ENCODE data around the gene STXBP5. TPM values are rescaled to one million over a fixed set of nuclear protein-coding genes. Genes with fewer than 3 reads are reported as not detected.
"Not testable (repeated sequence)": the region's sequence is repeated elsewhere in the genome, so short reads cannot be mapped to it uniquely, and the experiment has no call there.

Gene STXBP5
- total RNA-seq, 1 donor from 2014 or later = 16.8 TPM

DNA sequence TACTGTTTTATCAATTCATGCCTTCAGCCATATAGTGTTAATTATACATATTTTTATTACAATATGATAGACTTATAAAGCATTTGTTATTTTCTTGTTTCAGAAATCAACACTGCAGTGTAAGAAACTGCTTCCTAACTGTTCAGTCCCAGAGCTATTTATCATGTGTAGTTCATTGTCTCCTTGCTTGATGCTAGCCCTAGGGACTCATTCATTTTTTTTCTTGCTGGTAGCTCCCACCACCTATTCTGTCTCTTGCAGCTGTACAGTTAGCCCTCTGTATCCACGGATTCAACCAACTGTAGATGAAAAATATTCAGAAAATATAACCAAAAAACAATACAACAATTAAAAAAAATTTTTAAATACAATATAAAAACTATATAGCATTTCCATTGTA lies 121.3 kb downstream of the STXBP5 start:
- intact Hi-C loops (cut with micrococcal nuclease) = no loop called here
- DNase-seq (no peak), ATAC-seq (no peak)

DNA sequence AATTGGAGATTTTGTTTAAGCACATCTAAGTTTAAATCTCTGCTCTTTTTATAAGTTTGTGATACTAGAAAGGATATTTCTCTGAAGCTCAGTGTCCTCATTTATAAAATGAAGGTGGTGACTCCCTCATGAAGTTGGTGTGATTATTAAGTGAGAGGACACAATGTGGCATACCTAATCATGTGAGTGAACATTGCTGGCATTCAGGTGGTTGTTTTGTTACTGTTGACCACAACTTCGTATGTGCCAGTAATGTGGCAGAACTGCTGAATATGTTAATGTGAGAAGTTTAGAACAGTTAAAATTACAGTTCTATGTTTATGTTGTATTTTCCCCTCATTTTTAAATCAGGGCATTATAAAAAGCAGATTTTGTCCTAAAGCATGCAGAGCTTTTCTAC lies 127.2 kb downstream of the STXBP5 start:
- DNase-seq = no peak
- intact Hi-C loops (cut with micrococcal nuclease) = no loop called here
- no peak for ATAC-seq

DNA sequence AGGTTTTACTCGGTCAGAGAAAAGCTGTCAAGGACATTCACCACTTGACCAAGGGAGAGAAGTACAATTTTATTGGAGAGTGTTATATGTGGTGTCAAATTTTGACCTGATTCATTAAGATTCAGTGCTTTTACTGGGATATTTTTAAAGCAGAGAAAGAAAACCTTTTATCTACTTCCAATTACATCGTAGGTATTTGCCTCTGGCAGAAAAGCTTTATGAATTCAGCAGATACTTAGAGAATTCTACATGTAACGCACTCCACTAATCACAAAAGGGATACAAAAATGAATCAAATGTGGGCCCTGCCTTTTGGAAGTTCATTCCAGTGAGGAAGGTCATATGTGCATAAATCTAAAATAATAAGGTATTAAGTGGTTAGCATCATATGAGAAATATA lies 133.7 kb downstream of the STXBP5 start:
- ATAC-seq = no peak
- no peak for DNase-seq
- intact Hi-C loops (cut with micrococcal nuclease) = no loop called here

DNA sequence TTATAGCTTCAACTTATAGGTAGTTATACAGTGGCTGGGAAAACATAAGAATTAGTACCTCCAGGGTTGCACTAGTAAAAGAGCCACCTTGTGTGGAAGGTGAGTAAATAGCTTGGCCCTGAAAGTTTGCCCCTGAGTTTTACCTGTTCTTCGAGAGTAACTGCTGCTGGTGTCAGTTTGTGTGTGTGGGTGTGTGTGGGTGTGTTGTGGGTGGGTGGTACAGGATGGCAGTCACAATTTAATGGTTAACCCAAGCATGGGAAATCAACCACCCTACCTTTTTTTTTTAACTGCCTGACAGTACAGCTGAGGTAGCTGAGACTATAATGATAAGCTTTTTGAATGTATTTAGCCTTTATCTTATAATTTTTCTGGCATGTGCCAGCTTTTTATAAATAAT lies 137.3 kb downstream of the STXBP5 start:
- DNase-seq = no peak
- intact Hi-C loops (cut with micrococcal nuclease) = no loop called here

DNA sequence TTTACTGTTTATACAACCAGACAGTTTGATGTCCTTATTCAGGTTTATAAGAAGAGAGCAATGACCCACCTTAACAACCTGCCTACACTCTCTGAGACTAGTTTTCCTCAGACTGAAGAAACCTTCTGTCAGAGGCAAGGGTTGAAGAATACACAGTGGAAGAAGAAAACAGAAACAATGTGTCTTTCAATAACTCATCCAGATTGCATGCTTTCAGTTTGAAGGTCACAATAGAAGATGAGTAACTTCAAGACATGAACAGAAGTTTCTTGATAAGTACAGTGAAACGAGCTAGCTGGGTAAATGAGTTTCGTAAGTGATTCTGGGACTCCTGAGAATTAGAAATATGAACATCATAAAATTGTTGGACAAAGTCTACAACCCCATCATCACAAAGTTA lies 141.7 kb downstream of the STXBP5 start:
- DNase-seq = no peak
- no peak for ATAC-seq
- intact Hi-C loops (cut with micrococcal nuclease) = no loop called here

More for the DNA sequence above, 137.3 kb downstream of the STXBP5 start:
- ATAC-seq = no peak

DNA sequence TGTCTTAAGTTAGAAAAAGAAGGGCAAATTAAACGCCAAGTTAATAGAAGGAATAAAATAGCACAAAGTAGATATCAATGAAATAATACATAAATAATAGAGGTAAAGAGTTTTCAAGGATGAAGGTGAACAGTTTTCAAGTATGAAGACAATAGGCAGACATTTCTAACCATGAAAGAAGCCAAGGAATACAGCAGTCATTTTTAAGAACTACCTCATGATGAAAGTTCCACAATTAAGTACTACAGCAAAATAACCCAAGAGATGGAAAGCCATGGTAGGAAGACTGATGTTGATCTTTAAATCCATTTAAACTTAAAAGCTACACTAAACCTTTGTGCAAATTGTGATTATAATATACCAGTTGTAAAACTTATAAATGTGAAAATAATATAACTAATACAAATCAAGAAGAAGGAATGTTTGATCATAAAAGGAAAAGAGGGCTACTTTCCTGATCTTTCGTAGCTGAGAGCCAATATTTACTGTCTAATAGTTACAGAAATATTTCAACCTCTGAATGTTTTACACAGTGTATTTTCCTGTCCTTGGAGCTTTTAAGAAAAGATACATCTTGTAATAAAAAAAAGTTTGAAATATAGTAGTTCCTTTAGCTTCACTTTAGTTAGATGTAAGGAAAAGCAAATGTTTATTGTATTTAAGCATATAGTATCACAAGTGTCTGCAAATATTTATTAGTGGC lies 143.1 kb downstream of the STXBP5 start:
- DNase-seq (no peak), ATAC-seq (no peak)
- intact Hi-C loops (cut with micrococcal nuclease) = no loop called here

DNA sequence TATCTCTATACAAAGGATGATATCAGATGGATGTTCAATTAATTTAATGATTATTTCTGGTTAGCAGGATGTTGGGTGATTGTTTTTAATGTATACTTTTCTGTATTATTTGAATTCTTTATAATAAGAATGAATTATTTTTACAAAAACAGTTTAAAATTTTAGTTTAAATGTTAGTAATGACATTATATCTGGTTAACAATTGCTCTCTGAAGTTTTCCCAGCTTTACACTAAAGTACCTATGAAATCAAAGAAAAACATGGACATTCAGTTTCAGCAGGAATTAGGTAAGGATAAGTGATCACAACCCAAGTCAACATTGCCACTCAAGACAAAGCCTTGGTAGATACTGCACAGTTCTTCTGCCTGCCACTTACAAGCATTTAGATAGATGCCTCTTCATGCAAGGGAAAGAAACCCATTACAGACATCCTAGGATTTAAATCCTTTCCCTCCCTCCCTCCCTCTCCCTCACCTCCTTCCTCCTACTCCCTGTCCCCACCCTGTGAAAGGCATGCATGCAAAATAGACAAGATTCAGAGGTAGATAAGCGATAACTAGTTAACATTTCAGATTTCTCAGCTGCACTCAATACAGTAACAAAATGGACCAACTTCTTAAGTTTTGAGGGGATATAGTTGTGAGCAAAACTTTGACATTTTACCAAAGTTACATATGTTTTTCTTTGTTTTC lies 143.8 kb downstream of the STXBP5 start:
- ATAC-seq (no peak), DNase-seq (no peak)
- intact Hi-C loops (cut with micrococcal nuclease) = no loop called here

DNA sequence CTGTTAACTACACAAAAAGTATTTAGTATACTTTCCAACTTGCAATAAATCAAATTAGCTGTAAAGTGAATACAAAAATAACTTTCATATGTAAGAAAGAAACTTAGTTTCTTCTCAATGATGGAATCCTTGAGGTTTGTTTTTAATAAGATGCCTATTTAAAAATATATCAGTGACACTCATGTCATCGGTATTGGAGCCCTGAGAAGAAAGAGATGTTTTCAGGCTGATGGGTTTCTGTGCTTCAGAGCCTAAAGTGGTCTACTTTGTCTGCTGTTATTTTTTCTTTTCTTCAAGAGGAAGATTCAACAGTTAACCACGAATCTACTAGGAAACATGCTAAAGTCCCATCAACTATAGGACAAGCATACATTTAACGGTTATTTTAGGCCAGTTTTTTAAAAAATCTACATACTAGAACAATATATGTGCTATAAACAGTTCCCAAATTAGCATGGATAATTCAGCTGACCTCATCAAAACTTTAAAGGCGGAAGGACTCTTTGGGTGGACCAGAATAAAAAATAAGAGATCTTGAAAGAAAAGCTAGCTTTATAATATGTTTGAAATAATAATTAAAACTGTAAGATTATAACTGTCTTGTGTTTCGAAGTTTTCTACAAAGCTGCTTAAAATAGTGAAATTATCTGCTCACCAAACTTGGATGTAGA lies 157.2 kb downstream of the STXBP5 start:
- intact Hi-C loops (cut with micrococcal nuclease) = no loop called here
- ATAC-seq (no peak), DNase-seq (no peak)

DNA sequence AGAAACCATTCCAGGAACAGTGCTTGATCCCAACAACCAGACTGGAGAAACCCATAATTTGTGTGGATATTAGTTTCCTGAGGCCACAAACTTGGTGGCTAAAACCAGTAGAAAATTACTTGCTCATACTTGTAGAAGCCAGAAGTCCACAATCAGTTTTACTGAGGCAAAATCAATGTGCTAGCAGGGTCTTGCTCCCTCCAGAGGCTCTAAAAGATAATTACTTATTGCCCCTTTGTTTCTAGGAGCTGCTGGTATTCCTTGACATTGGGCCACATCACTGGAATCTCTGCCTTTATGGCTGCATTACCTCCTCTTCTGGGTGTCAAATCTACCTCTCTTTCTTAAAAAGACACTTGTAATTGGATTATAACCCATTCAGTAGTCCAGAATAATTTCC lies 162.1 kb downstream of the STXBP5 start:
- ATAC-seq = no peak
- intact Hi-C loops (cut with micrococcal nuclease) = no loop called here
- no peak for DNase-seq

DNA sequence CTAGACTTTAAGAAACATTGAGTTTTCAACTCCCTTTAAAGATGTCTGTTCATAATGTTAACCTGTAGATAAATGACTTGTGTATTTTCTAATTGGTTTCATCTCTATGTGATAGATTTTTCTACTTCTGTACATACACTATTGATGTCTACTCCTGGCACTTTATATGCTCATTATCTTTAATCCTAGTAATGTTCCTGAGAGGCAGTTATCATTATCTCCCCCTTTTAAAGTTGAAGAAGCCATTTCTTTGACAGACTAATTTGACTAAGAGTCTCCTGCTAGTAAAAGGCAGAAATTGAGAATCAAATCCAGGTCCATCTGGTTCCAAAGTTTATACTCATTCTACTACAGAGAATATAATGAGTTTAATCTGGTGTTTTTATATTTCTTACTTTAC lies 167.1 kb downstream of the STXBP5 start:
- DNase-seq (no peak), ATAC-seq (no peak)
- intact Hi-C loops (cut with micrococcal nuclease) = no loop called here

DNA sequence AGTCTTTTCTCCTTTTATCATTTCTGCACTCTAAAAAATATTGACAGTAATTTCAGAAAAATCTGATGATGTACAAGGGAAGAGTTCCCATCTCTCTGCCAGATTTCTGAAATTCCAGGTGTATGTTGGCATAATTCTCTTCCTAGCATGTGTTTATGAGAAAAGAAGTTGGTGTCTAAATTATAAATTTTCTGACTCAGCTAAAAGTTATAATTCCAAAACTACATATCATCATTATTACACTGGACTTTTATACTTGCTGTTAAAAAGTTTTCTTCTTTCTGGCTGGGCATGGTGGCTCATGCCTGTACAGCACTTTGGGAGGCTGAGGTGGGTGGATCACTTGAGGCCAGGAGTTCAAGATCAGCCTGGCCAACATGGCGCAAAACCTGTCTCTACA lies 168.6 kb downstream of the STXBP5 start:
- intact Hi-C loops (cut with micrococcal nuclease) = no loop called here
- no peak for DNase-seq
- ATAC-seq = no peak

DNA sequence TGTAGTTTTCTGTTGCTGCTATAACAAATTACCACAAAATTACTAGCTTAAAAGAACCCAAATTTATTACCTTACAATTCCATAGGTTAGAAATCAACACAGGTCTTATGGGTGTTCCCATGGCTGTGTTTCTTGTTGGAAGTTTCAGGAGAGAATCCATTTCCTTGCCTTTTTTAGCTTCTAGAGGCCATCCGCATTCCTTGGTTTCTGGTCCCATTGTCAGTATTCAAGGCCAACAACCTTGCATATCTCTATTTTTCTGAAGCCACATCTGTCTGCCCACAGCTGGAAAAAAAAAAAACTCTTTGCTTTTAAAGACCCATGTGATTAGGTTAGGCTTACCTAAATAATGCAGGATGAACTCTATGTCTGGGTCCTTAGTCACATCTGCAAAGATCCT lies 174.6 kb downstream of the STXBP5 start:
- ATAC-seq (no peak), DNase-seq (no peak)
- intact Hi-C loops (cut with micrococcal nuclease) = no loop called here

DNA sequence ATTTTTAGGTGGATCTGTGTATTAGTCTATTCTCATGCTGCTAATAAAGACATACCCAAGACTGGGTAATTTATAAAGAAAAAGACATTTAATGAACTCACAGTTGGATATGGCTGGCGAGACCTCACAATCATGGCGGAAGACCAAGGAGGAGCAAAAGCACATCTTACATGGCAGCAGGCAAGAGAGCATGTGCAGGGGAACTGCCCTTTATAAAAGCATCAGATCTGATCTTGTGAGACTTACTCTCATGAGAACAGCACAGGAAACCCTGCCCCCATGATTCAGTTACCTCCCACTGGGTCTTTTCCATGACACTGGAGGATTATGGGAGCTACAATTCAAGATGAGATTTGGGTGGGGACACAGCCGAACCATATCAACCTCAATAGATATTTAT lies 176.6 kb downstream of the STXBP5 start:
- intact Hi-C loops (cut with micrococcal nuclease); DNase-seq; ATAC-seq: not testable (repeated sequence)

DNA sequence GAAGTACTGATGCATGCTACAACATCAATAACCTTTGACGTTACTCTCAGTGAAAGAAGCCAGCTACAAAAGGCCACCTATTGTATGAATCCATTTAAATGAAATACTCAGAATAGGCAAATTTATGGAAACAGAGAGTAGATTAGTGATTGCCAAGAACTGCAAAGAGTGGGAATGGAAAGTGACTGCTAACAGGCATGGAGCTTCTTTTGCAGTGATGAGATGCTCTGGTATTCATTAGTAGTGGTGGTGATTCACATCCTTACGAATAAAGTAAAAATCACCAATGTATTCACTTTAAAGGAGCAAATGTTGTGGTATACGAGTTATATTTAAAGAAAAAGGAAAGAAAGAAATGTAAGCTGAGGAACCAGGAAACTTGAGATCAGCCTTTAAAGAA lies 177.5 kb downstream of the STXBP5 start:
- intact Hi-C loops (cut with micrococcal nuclease) = no loop called here
- ATAC-seq (no peak), DNase-seq (no peak)

DNA sequence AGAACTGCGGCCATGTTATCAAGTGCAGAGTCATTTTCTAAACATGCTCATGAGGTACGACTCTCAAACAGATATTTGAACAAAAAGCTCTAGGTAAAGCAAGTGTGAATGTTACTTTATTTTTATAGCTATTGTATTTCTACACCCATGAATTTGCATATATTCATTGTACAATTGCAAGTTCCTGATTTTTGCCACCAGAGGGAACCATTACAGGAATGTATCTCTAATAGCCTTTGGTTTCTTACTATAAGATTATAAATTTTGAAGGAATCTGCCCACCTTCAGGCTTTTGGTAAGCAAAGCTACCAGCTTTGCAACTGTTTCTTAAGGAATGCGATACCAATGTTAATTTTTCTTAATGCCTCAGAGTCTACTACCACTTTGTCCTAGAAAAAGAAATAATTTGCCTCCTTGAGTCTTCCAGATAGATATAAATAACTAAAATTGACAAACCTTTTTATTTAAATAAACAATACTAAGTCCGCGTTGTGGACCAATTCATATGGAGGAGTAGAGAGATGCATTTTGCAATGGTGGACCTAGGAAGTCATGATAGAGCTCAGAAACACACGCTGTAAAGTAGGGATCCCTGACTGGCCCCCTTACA lies 178.8 kb downstream of the STXBP5 start:
- DNase-seq (no peak), ATAC-seq (no peak)
- intact Hi-C loops (cut with micrococcal nuclease) = no loop called here

DNA sequence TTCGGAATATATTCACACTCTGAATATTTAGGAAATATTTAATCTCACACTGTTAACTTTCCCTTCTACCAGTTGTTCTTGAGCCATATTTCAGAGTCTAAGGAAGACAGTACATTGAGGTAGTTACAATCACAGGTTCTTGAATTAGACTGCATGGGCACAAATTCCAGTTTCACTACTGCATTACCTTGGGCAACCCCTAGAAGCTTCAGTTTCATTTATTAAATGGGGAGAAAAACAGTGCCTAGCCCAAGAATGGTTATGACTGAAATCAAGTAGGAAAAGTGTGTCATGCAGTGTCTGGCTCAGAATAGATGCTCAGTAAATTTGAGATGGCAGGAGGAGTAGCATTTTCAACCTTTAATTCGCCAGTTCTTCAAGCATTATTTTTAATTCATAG lies 179.8 kb downstream of the STXBP5 start:
- intact Hi-C loops (cut with micrococcal nuclease) = no loop called here
- ATAC-seq (no peak), DNase-seq (no peak)

DNA sequence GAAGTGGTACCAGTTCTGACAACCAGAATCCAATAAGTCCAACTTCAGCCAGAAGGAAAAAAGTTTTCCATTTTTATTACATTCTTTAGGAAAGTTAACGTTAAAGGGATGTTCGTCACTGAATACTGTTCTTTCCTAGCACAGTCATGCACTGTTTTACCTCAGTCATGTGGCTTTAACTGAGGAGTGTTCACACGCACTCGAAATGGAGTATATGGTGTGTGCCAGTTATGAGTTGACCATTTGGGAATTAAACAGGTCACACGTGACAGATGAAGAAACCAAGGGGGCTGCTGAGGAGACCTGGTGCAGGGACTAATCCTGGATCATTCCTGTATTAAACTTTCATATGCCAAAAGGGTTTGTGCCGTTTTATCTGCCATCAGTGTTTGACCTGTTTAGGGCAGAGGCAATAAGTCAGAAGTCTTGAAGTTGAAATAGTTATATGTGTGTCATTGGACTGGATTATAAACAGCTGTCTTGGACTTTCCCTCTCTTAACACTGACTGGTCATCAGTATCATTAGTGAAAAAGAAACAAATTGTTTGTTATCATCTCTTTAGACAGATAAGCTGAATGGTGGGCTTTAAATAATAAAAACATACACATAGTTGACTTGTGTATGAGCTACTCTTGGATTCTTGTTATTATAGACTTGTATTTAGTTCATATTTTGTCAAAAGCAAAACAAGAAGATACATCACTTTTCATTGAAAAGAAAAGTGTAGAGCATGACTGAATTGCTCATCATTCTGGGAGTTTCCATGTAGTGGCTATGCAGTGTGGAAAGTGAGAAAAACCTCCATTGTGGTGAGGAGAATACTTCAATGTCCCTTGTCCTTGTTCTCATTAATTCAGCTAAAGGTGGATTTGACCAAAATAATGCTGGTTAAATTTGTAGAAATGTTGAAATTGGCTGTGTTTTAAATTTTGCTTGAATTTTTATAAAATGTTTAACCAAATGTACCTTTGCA lies 180.8 kb downstream of the STXBP5 start:
- ATAC-seq (no peak), DNase-seq (no peak)
- intact Hi-C loops (cut with micrococcal nuclease) = no loop called here

DNA sequence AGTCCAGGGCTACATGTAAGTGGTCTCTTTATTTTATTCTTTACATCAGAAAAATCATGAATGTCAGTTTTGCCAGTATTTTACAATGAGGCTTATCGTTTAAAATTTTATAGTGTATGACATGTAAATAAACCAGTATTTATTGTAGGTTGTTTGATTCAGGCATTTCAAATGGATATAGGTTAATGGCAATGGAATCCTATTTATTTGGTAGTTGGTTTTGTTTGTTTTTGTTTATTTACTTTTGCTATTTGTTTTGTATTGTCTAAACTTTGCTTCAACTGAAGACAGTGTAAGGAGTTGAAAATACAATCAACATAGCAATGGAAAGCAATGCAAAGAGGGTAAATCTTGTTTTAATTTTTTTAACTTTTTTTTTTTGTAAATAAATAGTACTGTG lies 185.2 kb downstream of the STXBP5 start:
- ATAC-seq (no peak), DNase-seq (no peak)
- intact Hi-C loops (cut with micrococcal nuclease) = no loop called here

DNA sequence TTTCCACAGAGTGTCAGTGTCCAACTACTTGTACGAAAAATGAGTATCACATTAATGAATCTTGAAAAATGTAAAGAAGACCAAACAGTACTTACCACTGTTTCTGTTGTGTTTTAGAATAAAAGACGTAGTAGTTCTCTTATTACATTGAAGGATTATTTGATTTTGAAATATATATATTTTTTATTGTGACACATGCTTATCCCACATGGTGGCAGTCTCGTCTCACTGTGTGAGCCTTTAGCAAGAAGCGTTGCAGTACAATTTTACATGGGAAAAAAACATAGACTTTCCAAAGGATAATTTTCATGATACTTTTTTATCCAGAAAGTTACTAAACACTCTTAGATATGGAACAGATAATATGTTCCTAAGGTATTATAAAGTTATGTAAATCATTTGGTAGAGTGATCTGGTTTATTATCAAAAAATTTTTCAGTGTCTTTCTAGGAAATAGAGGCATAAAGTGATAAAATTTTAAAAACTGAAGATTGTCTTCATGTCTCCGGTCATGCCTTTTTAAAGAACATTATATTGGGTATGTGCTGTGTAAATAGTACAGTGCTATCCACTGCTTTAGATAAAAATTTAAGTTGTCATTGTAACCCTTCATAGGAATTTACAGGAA lies 186.8 kb downstream of the STXBP5 start:
- no peak for ATAC-seq
- no peak for DNase-seq
- intact Hi-C loops (cut with micrococcal nuclease) = no loop called here

All from left ventricle myocardium superior (tissue), 1 donor.